ENCODE results near the gene SLC10A6.

Gene SLC10A6

DNA sequence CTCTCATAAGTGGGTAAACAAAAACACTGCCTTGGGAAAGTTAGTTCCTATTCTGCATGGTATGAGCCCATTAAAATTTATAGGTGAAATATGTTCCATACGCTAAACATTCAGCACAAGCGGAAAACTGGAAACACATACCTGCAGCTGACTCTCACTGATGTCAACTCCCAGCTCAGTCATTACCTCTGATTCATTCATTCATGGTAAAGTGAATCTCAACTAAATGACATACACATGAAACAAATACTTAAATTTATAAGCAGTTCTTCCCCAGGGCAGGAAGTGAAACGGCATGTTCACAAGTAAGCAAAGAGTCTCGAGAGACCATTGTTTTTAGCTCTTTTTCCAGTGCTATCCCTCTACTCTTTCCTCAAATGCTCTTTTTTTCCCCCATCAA lies 1.6 kb downstream of the SLC10A6 start:
- DNase-seq: no peak

GRCh38 chr4:86846921-86847320 lies 2.3 kb downstream of the SLC10A6 start:
- DNase-seq: no peak

DNA sequence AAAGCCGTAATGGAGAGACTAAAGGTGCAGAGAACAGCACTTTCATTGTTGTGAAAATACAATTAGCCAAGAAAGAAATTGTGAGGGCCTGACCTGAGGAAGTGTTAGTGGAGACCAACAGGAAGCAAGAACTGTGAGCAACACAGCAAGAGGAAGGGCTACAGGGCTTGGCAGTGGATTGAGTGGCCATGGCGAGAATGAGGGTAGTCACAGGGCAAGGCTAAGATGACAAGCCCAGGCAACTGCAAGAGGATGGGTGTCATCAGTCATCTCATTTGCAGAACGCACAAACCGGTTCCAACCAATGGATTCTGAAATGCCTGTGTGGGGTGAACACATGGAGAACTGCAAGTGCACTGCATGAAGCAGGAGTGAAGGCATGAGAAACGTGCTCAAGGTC lies 3.6 kb downstream of the SLC10A6 start:
- DNase-seq: no peak

GRCh38 chr4:86841309-86841708 lies 7.9 kb downstream of the SLC10A6 start:
- DNase-seq: no peak

DNA sequence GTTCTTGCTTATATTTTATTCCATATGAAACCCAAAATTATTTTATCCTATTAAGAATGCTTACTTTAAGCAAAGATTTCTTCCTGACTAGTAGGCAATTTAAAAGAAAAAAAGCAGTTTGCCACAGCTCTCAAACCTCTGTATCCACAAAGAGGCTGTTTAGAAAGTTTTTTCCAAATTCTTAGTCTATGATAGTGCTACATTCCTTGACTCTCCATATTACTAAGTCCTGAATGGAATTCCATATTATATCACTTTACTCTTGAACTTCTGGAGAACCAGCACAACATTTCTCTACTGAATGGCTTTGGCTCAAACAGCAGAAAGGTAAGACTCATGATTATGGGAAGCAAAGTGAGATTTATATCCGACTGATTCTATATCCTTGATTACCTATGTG lies 8.3 kb downstream of the SLC10A6 start:
- no peak for DNase-seq

- no peak for DNase-seq
Observed at GRCh38 chr4:86837691-86838503, 11.3 kb downstream of the SLC10A6 start.

DNA sequence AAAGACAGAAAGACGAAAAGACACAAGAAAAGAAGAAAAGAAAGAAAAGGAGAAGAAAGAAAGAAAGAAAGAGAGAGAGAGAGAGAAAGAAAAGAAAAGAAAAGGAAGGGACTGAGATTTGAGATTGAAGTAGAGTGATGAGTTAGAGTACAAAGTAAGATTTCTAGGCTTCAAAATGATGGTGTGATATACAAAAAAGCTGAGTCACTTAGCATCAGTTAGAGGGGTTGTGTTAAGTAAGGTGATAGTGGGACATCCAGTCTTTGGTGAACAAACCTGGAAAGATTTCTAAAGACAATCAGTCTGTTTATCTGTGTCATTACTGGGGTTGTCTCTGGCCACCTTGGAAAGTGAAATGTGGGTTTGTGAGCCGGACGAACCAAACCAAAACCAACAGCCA lies 13.5 kb downstream of the SLC10A6 start:
- DNase-seq: no peak

- DNase-seq: no peak
Observed at GRCh38 chr4:86834901-86835300, 14.3 kb downstream of the SLC10A6 start.

- DNase-seq: no peak
Observed at GRCh38 chr4:86833615-86834014, 15.6 kb downstream of the SLC10A6 start.

DNA sequence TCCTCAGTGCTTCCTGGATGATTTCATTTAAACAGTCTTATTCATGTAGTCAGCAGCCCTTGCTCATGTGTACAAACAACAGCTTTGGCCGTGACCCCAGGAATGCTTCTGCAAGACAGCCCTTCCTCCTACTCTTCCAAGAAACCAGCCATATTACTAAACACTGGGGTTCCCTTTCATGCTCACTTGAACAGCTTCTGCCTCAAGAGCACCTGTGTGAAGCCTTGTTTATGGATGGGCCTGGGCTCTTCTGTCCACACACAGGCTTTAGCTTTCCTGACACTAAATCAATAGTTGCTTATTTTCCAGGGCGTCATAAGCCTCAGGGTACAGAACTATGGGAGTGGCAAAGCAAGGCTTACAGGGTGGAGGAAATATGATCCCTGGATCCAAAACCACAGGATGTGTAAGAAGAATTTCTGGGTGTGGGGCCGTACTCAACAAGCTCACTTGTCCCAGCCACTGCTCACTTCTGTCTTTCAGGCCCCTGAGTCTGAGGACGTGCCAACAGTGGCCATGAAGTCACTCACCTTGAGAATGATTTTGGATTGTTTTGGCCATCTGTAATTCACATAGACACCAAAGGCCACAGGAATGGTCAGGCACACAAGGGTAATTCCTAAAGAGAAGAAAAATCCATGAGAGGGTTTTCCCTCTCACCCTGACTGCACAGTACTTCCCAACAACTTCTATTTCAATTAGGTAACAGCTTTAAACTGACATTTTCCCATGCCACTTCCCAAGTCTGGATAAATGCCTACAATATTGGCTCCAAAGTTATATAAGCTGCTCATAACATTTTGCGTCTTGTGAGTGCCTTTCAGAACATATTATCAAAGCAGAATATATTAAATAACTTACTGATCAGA lies 17.7 kb downstream of the SLC10A6 start:
- DNase-seq: no peak

- no peak for DNase-seq
Observed at GRCh38 chr4:86825511-86825910, 23.7 kb downstream of the SLC10A6 start.

GRCh38 chr4:86822136-86822535 lies 27.0 kb downstream of the SLC10A6 start:
- no peak for DNase-seq

GRCh38 chr4:86821151-86821550 lies 28.0 kb downstream of the SLC10A6 start:
- DNase-seq: no peak

DNA sequence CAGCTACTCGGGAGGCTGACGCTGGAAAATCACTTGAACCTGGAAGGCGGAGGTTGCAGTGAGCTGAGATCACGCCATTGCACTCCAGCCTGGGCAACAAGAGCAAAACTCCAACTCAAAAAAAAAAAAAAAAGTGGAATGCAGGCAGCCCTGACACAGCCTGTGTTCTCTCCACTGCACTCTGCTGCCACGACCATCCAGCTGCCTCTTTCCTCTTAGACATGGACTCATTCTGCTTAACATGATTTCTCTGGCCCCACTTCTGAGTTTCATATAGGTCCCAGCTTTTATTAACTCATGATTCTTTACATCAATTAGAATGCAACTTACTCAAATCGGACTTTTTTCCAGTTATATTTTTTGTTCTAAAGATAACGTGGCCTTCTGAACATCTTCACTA lies 29.6 kb downstream of the SLC10A6 start:
- no peak for DNase-seq

DNA sequence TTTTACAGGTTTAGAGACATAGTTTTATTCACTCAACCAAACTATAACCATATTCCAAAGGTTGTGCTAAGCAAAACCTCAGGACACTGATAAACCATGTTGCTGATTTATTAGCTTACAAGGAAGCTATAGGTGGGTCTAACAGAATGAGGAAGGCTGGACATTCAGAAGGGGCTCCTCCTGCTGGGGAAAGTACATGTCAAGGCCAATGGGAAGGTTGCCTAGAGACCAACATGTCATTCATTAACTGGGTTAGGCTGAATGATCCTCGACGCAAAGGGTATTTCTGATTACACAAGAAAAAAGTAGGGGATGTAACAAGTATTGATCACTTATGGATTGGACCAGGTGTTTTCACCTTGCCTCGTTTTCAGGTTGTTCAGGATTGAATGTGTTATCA lies 30.3 kb downstream of the SLC10A6 start:
- no peak for DNase-seq

- no peak for DNase-seq
Observed at GRCh38 chr4:86818211-86818610, 31.0 kb downstream of the SLC10A6 start.

GRCh38 chr4:86816501-86817273 lies 32.5 kb downstream of the SLC10A6 start:
- DNase-seq: no peak

DNA sequence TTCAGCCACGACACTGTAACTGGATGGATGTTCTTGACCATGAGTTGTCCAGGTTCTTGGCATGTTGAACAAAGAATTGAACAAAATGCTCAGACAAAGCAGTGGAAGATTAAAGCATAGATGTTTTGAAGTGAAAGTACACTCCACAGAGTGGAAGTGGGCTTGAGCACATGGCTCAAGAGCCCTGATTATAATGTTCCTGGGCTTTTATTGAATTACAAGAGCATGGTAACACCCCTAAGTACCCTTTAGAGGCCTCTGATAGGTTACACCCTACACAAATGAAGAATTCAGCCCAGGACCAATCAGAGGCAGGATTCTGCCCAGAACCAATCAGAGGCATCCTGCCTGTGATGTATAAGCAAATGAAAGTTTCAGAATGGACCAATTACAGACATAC lies 33.5 kb downstream of the SLC10A6 start:
- DNase-seq: no peak

GRCh38 chr4:86810847-86811246 lies 38.3 kb downstream of the SLC10A6 start:
- no peak for DNase-seq

GRCh38 chr4:86809809-86810208 lies 39.4 kb downstream of the SLC10A6 start:
- DNase-seq: no peak

DNA sequence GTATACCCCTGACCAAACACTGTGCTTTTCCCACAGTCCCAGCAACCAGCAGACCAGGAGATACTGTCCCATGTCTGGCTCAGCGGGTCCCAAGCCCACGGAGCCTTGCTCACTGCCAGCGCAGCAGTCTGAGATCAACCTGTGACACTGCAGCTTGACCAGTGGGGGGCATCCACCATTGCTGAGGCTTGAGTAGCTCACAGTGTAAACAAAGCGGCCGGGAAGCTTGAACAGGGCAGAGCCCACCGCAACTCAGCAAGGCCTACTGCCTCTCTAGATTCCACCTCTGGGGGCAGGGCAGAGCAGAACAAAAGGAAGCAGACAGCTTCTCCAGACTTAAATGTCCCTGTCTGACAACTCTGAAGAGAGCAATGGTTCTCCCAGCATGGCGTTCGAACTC lies 58.1 kb downstream of the SLC10A6 start:
- no peak for DNase-seq

DNA sequence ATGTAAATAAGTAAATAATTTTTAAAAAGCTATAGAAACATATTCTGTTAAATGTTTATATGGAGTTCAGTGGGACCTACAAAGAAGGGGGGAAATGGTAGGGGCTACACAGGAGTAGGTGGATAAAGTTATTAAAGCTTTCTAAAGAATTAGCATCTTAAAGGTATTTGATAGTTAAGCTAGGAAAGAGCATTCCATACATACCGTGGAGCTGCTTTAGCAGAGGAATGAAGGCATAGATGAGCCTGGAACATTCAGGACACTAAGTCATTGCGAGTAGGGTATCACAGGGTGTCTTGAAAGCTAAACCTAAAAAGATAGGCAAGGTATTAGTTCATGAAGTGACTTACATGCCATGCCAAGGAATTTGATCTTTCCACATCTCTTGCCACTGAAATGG lies 60.4 kb downstream of the SLC10A6 start:
- DNase-seq: no peak

- DNase-seq: no peak
Observed at GRCh38 chr4:86778175-86778574, 71.0 kb downstream of the SLC10A6 start.
